Suprapubic skin (tissue), 3 donors: ENCODE measurements around the gene AP5B1.

Source experiments
- CTCF ChIP-seq, 2 donors: fragments of 200-600 bp in 1 of 2; fragments of 450-650 bp in 1 of 2; sonication (generic) in 1 of 2; IDR thresholded peaks; one replicate each; pipeline ENCODE4 v1.5.1; 2016 to 2019; ENCODE audit warnings: antibody characterized with exemption in 2 of 2, mild to moderate bottlenecking in 1 of 2, moderate library complexity in 1 of 2
- EP300 ChIP-seq: sonication (generic); formaldehyde crosslinking; IDR thresholded peaks from one replicate; pipeline ENCODE4 v1.6.1; 2017; ENCODE audit warnings: antibody characterized with exemption

- TF ChIP-seq CTCF (IDR thresholded peaks at IDR 0.05): no peak
- TF ChIP-seq EP300: no peak
Measured at GRCh38 chr11:65785319-65786007, 4.7 kb upstream of the AP5B1 start.
